Stimulated activated CD4-positive, alpha-beta T cell treated with anti-CD3 and anti-CD28 coated beads, Interleukin-4, amount 100 ng/mL, for 1 hour (primary cell): ENCODE measurements around the gene AGBL1.

ENCODE experiments used
- DNase-seq: peaks from one replicate; pipeline ENCODE4 v3.0.0-alpha.2; 2020

Gene AGBL1

GRCh38 chr15:86754846-86755245 lies 675.2 kb downstream of the AGBL1 start:
- no peak for DNase-seq

DNA sequence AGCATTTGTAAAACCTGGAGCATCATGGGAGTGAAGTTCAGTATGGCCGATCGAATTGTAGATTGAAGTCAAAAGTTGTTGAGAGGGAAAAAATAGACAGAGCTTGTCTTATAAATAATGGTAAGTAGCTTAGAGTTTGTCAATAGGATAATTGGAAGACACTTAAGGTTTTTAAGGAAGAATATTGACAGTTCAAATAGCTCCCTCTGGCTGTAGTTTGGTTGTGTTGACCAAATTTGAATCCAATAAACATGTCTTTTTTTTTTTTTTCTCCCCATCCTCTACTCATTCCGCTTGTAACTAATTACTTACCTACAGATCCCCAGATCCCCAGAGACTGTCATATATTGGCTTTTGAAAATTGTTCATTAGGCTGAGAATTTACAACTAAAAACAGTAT lies 677.0 kb downstream of the AGBL1 start:
- no peak for DNase-seq

DNA sequence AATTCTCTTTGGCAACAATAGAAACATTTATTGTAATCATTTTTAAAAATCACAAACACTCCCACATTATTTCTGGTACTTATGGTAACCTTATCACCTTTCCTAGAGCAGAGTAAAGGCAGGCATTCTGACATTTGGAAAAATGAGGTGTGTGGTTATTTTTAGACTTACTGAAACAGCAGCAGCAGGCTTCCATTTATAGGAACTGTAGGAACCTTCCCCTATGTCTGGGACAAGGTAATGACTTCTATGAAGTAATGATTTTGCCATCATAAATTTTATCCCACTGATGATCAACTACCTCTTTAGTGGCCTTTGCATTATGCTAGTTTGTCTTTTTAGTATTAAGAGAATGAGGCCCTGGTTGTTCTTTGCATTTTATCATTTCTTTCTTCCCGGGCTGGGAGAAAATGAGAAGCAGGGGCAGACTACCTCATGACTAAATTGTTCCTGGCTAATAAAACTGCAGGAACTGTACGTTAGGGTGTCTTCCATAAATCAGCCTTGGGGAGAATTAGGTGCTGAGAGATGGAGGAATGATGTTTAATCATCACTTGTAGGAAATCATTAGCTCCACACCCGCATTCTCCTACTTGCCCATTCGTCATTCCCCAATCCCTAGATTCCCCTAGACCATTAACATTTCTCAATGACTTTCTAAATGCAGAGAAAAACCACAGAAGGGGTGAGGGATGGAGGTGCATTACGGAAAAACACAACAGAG lies 680.3 kb downstream of the AGBL1 start:
- no peak for DNase-seq

DNA sequence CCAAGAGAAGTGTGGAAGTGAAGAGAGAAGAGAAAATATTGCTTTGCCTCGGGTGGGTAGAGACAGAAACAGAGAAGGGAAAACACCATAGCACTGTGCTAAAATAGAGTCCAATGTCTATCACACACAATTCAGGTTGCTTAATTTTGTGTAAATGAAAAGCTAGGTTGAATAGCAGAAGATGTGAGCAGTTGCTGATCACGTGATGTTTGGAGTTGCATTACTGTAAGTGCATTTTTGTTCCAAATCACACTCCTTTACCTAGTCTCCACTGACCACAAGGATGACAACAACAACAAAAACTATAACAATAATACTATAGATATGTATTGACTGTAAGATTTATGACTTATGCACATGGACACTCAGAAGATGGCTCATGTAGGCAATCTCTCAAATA lies 683.2 kb downstream of the AGBL1 start:
- no peak for DNase-seq

DNA sequence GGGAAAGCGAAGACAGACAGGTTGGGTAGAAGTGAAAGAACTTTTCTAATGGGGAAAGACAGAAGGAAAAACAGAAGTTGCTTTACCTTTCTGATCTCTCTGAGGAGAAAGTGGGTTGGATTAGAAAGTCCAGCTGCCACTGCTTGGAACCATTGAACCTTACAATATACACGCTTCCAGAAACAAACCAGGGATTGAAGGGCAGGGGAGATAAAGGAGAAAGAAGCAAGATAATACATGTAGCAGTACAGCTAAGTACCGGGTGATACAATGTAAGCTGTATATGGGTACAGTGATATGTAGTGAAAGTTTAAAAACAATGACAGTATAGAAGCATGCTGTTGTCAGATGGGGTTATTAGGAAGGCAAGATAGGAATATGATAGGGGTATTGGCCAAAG lies 684.4 kb downstream of the AGBL1 start:
- no peak for DNase-seq

DNA sequence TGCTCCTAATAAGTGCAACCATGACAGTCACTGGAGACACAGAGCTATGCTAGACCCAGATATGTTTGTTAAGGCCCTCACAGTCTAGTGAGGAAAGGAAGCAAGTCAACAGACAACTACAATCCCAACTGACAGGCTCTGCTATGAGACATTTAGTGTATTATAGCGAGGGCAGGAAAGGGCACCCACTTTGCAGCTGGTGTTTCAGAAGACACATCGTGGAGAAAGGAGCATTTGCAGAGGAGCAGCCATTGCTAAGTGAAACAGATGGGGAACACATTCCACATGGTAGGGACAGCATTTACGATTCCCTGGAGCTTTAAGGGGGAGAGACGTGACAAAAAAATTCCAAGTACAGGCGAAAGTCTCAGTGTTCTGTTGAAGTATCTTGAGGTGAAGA lies 685.6 kb downstream of the AGBL1 start:
- DNase-seq = no peak

DNA sequence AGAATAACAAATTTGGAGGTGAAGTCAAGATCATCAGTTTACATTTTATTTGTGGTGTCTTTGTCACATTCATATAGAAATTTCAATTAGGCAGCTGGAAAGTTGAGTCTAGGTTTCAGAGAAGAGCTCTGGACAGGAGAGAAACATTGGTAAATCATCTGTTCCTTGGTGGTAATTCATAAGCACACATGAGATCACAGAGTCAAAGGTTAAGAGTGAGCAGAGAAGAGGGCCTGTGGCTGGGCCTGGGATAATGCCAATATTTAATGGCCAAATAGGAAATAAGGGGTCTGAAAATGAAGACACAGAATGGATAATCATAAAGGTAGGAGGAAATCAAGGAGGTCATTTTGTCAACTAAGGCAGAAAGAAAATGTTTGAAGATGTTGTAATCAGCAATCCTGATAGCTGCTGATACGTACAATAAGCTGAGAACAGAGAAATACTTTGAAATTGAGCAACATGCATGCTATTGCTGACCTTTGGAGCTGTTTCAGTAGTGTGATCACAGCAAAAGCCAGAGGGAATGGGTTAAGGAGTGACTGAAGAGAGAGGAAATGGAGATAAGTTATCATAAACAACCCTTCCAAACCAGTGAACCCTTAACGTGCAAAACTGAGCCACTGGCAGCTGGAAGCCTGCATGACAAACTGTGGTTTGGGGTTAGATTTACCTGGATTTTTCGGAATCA lies 692.8 kb downstream of the AGBL1 start:
- no peak for DNase-seq

DNA sequence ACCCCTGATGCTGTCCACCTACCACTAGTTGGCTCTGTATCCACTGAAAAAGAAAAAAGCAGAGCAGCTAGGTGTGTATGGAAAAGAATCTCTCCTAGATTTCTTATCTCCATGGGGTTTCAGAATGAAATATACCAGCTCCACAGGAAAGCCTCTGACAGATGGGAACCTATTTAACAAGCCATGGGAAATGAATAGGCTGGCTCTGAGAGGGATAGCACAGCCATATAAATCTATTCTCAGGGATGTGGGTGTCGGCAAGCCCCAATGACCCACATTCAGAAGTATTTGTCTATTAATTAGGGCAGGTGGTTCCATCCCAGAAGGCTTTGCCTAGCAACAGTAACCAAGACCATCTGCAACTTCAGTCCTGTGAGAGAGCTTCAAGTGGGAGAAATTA lies 694.1 kb downstream of the AGBL1 start:
- DNase-seq = no peak

- no peak for DNase-seq
Observed at GRCh38 chr15:86776145-86776544, 696.5 kb downstream of the AGBL1 start.

DNA sequence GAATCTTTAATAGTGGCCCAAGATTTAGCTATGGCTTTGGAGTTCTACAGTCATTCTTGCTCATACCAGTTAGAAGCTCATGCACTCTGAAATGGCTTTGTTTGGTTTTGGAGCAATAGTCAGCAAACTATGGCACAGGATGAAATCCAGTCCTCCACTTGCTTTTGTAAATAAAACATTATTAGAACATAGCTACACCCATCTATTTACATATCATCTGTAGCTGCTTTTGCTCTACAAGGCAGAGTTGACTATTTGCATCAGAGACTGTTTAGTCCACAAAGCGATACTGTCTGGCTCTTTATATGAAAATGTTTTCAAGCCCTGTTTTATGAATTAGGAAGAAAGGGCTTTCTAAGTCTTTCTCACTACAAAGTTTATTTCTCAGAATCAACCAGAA lies 716.9 kb downstream of the AGBL1 start:
- no peak for DNase-seq

- no peak for DNase-seq
Observed at GRCh38 chr15:86797135-86797534, 717.5 kb downstream of the AGBL1 start.

- no peak for DNase-seq
Observed at GRCh38 chr15:86799226-86799625, 719.6 kb downstream of the AGBL1 start.

GRCh38 chr15:86802244-86802643 lies 722.6 kb downstream of the AGBL1 start:
- no peak for DNase-seq

- no peak for DNase-seq
Observed at GRCh38 chr15:86804406-86804805, 724.7 kb downstream of the AGBL1 start.

- DNase-seq = no peak
Observed at GRCh38 chr15:86810329-86810728, 730.7 kb downstream of the AGBL1 start.

DNA sequence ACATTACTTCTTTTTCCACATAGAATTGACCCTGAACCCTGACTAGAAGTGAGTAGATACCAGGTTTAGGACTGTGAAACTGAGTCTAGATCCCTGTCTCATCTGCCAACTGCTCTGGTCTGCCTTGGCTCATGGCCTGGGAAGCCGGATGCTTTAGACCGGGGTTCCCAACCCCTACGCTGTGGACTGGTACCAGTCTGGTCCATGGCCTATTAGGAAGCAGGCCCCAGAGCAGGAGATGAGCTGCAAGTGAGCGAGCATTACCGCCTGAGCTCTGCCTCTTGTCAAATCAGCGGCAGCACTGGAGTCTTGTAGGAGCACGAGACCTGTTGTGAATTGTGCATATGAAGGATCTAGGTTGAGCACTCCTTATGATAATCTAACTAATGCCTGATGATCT lies 734.2 kb downstream of the AGBL1 start:
- DNase-seq = no peak

DNA sequence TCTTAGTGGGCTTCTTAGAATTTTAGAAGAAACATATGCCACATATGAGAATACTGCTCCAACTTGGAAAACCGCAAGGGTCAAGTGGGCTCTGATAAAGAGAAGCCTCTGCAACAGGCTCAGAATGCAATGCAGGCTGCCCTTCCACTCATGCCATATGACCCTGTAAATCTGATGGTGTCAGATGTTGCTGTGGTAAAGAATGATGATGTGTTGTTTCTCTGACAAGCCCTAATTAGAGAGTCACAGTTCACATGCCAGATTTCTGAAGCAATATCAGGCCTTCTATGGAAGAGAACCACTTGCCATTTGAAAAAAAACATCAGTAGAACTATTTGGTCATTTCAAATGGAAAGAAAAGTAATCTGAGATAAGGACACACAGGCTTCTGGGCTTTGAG lies 749.6 kb downstream of the AGBL1 start:
- DNase-seq = no peak

DNA sequence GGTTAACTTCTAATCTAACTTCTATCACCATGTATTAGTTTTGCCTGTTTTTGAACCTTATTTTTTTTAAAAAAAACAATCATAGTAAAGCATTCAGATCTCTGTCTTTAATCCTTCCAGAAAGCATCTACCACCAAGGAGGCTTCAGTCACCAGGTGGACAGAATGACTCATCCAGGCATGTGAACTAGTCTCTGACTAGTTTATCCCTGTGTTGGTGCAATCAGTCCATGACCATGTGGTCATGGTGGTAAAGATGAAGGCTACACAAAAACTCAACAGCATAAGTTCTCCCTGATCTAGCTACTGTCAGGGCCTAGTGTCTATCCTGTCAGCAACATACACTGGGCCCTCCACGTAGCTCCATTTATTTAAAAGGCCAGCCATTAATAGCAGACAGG lies 750.6 kb downstream of the AGBL1 start:
- no peak for DNase-seq

- DNase-seq = no peak
Observed at GRCh38 chr15:86833595-86833994, 753.9 kb downstream of the AGBL1 start.

- no peak for DNase-seq
Observed at GRCh38 chr15:86834115-86834863, 754.6 kb downstream of the AGBL1 start.

DNA sequence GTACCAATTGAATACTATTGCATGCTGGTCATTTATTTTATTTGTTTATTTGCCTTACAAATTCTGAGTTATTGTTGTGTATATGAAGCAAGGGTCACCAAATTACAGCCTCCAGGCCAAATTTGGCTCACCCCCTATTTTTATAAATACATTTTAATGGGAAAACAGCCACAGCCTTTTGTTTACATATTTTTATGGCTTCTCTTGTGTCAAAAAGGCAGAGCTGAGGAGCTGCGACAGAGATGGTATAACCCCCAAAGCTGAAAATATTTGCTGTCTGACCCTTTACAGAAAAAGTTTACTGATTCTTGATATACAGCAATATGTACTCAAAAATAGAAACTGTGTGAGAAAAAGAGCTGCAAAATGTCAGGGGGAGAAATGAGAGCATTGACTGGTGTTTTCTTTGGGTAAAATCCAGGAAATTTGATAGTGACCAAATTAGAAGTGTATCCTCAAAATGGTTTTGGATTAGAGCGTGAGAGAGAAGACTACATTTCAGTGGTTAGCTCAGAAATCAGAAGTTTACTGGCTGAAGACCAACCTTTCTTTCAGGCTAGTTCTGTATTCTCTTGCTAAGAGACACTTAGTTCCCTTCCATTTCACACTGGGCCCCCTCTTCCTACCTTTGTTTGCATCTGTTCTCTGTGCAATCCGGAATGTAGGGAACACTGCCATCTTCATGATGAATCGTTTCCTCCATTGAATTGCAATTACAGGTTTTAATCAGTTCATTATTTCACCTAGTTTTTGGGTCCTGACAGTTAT lies 757.8 kb downstream of the AGBL1 start:
- DNase-seq = no peak

DNA sequence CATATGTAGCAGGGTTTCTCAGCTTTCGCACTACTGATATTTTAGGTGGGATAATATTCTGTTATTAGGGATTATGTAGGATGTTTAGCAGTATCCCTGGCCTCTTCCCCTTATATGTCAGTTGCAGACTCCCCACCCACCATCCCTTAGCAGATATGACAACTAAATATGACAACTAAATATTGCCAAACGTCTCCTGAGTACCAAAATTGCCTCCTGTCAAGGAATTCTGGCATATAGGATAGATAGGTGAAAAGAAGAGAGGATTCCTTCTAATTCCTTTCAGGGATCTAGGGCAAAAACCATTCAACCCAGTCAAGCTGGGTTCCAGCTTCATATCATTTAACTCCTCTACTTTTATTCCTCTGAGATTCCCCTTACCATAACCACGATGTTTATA lies 759.8 kb downstream of the AGBL1 start:
- no peak for DNase-seq

DNA sequence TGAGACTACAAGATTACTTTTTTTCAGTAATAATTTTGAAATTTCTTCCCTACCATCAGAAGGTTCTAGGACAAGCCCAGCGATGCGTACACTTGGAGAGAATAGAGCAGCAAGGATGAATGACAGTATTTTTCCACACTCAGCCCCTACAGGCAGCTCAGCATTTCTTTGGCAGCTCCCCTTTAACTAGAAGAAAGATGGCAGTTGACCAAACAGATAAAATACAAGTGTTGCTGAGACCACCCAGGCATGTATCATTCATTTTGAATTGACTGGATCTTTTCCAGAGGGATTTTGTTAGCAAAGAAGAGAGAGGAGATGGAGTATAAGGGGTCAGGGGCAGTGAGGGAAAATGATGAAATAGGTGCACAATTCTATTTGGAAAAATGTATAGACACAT lies 761.3 kb downstream of the AGBL1 start:
- no peak for DNase-seq
